ENCODE data around the gene CCDC3.

DNA sequence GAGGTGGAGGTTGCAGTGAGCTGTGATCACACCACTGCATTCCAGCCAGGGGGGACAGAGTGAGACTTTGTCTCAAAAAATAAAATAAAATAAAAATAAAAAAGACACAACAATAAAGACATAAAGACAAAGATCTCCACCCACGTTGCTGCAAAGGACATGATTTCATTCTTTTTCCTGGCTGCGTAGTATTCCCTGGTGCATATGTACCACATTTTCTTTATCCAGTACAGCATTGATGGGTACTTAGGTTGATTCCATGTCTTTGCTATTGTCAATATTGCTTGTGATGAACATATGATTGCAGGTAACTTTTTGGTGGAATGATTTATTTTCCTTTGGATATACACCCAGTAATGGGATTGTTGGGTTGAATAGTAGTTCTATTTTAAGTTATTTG lies 42.0 kb upstream of the CCDC3 start:
- TF ChIP-seq EZH2 (optimal IDR thresholded peaks at IDR 0.05; ENCODE audit: low read depth, low read length) (no peak), EZH2phosphoT487 (IDR thresholded peaks at IDR 0.05; ENCODE audit: low read length) (no peak)
- TF ChIP-seq, protein P1, sequence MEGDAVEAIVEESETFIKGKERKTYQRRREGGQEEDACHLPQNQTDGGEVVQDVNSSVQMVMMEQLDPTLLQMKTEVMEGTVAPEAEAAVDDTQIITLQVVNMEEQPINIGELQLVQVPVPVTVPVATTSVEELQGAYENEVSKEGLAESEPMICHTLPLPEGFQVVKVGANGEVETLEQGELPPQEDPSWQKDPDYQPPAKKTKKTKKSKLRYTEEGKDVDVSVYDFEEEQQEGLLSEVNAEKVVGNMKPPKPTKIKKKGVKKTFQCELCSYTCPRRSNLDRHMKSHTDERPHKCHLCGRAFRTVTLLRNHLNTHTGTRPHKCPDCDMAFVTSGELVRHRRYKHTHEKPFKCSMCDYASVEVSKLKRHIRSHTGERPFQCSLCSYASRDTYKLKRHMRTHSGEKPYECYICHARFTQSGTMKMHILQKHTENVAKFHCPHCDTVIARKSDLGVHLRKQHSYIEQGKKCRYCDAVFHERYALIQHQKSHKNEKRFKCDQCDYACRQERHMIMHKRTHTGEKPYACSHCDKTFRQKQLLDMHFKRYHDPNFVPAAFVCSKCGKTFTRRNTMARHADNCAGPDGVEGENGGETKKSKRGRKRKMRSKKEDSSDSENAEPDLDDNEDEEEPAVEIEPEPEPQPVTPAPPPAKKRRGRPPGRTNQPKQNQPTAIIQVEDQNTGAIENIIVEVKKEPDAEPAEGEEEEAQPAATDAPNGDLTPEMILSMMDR (IDR thresholded peaks at IDR 0.05; ENCODE audit: low read length), result no peak
